ENCODE measurements around the gene SPDYE16.
"Not testable (repeated sequence)": the region's sequence is repeated elsewhere in the genome, so short reads cannot be mapped to it uniquely, and the experiment has no call there.

Gene SPDYE16

GRCh38 chr7:76512941-76513816, 29.9 kb downstream of the SPDYE16 start:
- Histone ChIP-seq H3K4me1 (ENCODE audit: insufficient read depth, low read length) (peaks cover 6% of the 10 kb centered on the region; the same call in 1 of the 2 replicates), H3K36me3 (ENCODE audit: insufficient read depth, low read length) (no peaks in the 10 kb centered on the region), H3K9ac (ENCODE audit: low read depth, low read length) (no peak overlapping the region), H3K9me3 (ENCODE audit: control insufficient read depth, insufficient read depth, low read length) (no peaks in the 10 kb centered on the region)

DNA sequence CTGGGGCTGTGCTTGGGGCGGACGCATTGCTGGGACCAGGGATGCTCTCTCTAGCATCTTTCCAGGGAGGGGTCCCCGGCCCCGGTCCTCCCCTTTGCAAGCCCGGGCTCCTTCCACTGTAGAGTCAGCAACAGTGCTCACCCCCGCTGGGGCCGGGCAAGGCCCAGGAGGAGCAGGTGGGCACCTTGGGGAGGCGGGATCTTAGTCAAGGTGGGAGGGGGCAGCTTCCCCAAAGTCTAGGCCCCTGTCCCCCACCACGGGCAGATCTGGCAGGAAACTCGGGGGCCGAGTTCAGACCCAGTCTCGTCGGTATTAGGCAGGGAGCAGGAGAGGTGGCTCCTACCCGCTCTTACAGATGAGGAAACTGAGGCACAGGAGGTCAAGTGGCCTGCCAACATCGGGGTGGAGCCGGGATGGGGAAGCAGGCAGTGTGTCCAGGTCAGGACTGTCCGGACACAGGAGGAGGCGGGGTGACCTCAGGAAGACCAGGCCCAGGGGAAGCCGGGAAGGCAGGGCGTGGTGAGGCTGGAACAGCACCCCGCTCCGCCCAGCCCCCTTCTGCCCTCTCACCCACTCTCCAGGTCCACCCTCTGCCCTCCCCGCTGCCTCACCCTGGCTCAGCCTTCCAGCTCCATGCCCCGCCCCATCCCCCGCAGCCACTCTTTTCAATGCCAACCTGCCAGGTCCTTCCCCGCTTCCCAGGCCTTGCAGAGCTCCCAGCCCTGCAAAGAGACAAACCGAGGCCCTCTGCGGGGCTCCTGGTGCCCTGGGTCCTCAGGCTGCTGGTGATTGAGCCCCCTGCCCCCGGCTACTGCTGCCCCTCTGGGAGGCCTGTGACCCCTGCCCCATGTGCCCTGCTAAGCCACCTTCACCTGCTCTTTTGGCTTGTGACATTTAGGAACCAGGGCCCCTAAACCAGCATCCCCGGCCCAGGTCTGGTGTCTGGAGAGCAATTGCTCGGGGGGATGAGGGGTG, 30.9 kb downstream of the SPDYE16 start:
- H3K9me3 ChIP-seq (ENCODE audit: control insufficient read depth, insufficient read depth, low read length); H3K9ac ChIP-seq (ENCODE audit: low read depth, low read length); H3K4me1 ChIP-seq (ENCODE audit: insufficient read depth, low read length); H3K36me3 ChIP-seq (ENCODE audit: insufficient read depth, low read length): not testable (repeated sequence)

DNA sequence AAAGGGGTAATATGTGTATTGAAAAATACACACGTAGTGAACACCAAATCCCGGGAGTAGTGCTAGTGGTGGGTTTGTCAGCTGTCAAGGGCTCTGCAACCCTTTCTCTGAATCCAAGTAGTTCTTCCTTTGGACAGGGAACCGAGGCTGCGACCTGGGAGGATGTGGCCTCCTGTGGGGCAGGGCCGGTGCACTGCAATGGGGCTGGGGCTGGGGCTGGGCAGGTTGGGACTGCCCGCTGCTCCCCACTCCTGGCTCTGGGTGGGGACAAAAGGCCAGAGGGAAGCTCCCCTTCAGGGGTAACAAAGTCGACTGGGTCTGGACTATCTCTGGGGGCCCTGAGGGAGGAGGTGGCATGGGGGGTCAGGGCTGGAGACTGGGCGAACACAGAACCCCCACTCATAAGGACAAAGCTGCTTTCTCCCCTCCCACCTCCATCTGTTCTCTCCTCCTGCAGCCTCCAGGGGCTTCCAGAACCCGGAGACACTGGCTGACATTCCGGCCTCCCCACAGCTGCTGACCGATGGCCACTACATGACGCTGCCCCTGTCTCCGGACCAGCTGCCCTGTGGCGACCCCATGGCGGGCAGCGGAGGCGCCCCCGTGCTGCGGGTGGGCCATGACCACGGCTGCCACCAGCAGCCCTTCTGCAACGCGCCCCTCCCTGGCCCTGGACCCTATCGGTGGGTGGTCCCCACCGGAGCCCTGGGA, 31.7 kb downstream of the SPDYE16 start:
- H3K9me3 ChIP-seq (ENCODE audit: control insufficient read depth, insufficient read depth, low read length); H3K4me1 ChIP-seq (ENCODE audit: insufficient read depth, low read length); H3K36me3 ChIP-seq (ENCODE audit: insufficient read depth, low read length); H3K9ac ChIP-seq (ENCODE audit: low read depth, low read length): not testable (repeated sequence)

- Histone ChIP-seq H3K36me3 (ENCODE audit: insufficient read depth, low read length) (no peaks in the 10 kb centered on the region; the same call in 1 of the 2 replicates), H3K9ac (ENCODE audit: low read depth, low read length) (no peak within 1 kb of the TSS), H3K4me1 (ENCODE audit: insufficient read depth, low read length) (peaks cover 6% of the 10 kb centered on the region; the same call in 1 of the 2 replicates), H3K9me3 (ENCODE audit: control insufficient read depth, insufficient read depth, low read length) (no peaks in the 10 kb centered on the region)
These were observed 32.9 kb downstream of the SPDYE16 start, which contains the start of gene UPK3B for GRCh38 chr7:76509931-76510877. Gene UPK3B (plus strand): TSS chr7:76510552. CDS start chr7:76510653, 101 bp downstream.

GRCh38 chr7:76507723-76508406, 35.2 kb downstream of the SPDYE16 start:
- peaks cover 6% of the 10 kb centered on the region; the same call in 1 of the 2 replicates for H3K4me1 ChIP-seq (ENCODE audit: insufficient read depth, low read length)
- no peaks in the 10 kb centered on the region; the same call in 1 of the 2 replicates for H3K36me3 ChIP-seq (ENCODE audit: insufficient read depth, low read length)
- H3K9ac ChIP-seq (ENCODE audit: low read depth, low read length) = no peak overlapping the region
- H3K9me3 ChIP-seq (ENCODE audit: control insufficient read depth, insufficient read depth, low read length) = no peaks in the 10 kb centered on the region

DNA sequence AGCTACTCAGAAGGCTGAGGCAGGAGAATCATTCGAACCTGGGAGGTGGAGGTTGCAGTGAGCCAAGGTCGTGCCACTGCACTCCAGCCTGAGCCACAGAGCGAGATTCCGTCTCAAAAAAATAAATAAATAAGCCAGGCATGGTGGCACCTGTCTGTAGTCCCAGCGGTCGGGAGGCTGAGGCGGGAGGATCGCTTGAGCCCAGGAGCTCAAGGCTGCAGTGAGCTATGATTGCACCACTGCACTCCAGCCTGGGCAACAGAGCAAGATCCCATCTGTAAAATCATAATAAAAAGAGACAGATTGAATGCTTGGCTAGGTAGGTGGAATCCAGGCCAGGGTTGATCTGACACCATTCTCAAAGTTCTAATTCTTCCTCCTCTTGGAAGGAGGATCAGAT, 36.5 kb downstream of the SPDYE16 start:
- not testable (repeated sequence) for H3K9ac ChIP-seq (ENCODE audit: low read depth, low read length); H3K9me3 ChIP-seq (ENCODE audit: control insufficient read depth, insufficient read depth, low read length); H3K36me3 ChIP-seq (ENCODE audit: insufficient read depth, low read length); H3K4me1 ChIP-seq (ENCODE audit: insufficient read depth, low read length)

GRCh38 chr7:76506081-76506440, 37.0 kb downstream of the SPDYE16 start:
- Histone ChIP-seq H3K4me1 (ENCODE audit: insufficient read depth, low read length) (peaks cover 6% of the 10 kb centered on the region; the same call in 1 of the 2 replicates), H3K9me3 (ENCODE audit: control insufficient read depth, insufficient read depth, low read length) (no peaks in the 10 kb centered on the region), H3K9ac (ENCODE audit: low read depth, low read length) (no peak overlapping the region), H3K36me3 (ENCODE audit: insufficient read depth, low read length) (no peaks in the 10 kb centered on the region; the same call in 1 of the 2 replicates)

DNA sequence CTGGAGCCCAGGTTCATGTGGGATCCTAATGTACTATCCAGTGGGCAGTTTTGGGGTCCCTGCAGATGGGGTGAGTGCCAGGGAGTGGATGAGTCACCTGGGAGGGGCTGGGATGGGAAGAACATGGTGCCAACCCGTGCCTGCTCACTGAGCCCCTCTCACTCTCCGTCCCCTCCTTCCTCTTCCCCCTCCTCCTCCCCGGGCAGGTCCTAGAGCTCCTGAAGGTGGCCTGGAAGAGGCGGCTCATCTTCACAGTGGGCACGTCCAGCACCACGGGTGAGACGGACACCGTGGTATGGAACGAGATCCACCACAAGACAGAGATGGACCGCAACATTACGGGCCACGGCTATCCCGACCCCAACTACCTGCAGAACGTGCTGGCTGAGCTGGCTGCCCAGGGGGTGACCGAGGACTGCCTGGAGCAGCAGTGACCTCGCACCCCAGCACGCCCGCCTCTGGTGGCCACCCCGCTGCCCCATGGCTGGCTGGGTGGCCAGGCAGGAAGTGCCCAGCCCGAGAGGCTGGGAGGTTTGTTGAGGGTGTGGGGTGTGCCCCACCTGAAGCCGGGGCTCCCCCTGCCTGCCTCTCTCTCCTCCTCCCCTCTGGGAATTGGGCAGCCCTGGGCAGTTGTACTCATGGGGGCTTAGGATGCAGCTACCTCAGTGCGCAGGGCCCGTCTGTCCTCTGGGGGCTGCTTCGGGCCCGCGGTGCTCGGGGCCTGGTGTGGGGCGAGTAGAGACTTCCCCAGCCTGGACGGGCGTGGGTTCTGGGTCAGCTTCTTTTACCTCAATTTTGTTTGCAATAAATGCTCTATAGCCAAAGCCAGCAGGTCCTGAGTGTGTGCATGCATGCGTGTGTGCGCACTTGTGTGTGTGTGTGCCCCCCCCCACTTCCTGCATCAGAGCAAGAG, 37.7 kb downstream of the SPDYE16 start:
- peaks cover 6% of the 10 kb centered on the region; the same call in 1 of the 2 replicates for H3K4me1 ChIP-seq (ENCODE audit: insufficient read depth, low read length)
- no peaks in the 10 kb centered on the region; the same call in 1 of the 2 replicates for H3K36me3 ChIP-seq (ENCODE audit: insufficient read depth, low read length)
- H3K9me3 ChIP-seq (ENCODE audit: control insufficient read depth, insufficient read depth, low read length) = no peaks in the 10 kb centered on the region
- H3K9ac ChIP-seq (ENCODE audit: low read depth, low read length) = no peak overlapping the region

DNA sequence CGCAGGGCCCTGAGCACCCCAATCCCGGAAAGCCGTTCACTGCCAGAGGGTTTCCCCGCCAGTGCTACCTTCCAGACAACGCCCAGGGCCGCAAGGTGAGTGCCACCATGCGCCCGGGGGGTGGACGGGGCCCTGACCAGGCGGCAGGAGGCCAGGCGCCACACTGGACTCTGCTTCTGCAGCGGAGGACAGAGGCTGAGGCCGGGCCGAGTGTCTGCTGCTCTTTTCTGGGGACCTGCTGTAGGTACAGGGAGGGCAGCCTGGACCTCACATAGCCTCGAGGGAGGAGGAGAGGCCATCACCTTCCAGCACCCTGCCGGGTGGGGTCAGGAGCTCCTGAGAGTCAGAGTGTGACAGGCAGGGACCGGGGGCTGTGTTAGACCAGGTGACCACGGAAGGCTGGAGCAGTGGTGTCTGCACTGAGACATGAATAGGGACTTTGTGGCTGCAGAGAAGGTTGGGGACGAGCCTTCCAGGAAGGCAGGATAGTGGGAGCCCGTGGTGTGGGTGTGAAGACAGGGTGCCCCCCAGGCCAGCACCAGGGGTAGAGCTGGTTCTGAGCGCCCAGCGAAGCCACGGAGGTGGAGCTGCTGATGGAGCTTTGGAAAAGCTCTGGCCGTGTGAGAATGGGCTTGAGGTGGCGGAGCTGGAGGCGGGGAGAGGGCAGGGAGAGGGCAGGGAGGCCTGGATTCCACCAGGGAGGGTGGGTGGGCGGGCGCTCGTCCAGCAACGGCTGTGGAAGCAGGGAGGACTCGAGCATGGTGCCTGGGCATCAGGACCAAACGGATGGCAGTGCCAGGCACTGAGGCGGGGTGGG, 38.5 kb downstream of the SPDYE16 start:
- H3K4me1 ChIP-seq (ENCODE audit: insufficient read depth, low read length); H3K9me3 ChIP-seq (ENCODE audit: control insufficient read depth, insufficient read depth, low read length); H3K36me3 ChIP-seq (ENCODE audit: insufficient read depth, low read length); H3K9ac ChIP-seq (ENCODE audit: low read depth, low read length): not testable (repeated sequence)

DNA sequence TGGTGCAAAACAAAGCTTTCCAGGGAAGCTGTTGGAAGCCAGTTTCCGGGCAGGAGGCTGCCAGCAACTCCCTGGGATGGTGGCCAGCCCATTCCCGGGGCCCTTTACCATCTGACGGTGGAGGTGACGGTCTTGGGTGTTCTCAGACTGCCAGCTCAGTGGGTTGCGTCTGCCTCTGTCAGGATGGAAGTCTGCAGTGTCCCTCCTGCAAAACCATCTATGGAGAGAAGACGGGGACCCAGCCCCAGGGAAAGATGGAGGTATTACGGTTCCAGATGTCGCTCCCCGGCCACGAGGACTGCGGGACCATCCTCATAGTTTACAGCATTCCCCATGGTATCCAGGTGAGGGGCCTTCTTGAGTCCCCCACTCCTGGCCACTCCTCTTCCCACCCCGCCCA, 39.9 kb downstream of the SPDYE16 start:
- not testable (repeated sequence) for H3K9ac ChIP-seq (ENCODE audit: low read depth, low read length); H3K36me3 ChIP-seq (ENCODE audit: insufficient read depth, low read length); H3K4me1 ChIP-seq (ENCODE audit: insufficient read depth, low read length); H3K9me3 ChIP-seq (ENCODE audit: control insufficient read depth, insufficient read depth, low read length)

DNA sequence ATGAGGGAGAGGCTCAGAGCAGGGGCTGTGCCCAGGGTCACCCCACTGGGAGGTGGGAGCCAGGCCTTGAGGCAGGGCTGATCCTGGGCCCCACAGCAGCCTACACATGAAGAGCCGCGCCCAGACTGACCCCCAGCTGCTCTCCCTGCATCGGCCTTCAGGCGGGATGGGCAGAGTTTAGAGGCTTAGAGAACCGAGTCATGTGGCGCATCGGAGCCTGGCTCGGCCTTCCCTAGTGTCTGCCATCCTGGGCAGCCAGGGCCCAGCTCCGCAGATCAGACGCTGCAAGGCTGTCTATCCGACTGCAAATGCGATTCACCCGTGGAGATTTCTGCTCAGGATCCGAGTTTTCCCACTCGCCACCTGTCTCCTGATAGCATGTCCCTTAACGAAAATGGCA, 40.3 kb downstream of the SPDYE16 start:
- H3K4me1 ChIP-seq (ENCODE audit: insufficient read depth, low read length); H3K9ac ChIP-seq (ENCODE audit: low read depth, low read length); H3K9me3 ChIP-seq (ENCODE audit: control insufficient read depth, insufficient read depth, low read length); H3K36me3 ChIP-seq (ENCODE audit: insufficient read depth, low read length): not testable (repeated sequence)

All from ES-I3 (cell line).